ENCODE data around the gene AP1G1. TPM values are rescaled to one million over a fixed set of nuclear protein-coding genes. Genes with fewer than 3 reads are reported as not detected.
"Not testable (repeated sequence)": the region's sequence is repeated elsewhere in the genome, so short reads cannot be mapped to it uniquely, and the experiment has no call there.

Gene AP1G1
- total RNA-seq, 1 donor from 2014 or later, result 109 TPM

GRCh38 chr16:71698491-71698890 lies 110.1 kb downstream of the AP1G1 start:
- H3K27ac Mint-ChIP-seq, result no peak overlapping the region
- H3K36me3 Mint-ChIP-seq, result peaks cover 17% of the 10 kb centered on the region
- no peaks in the 10 kb centered on the region for H3K27me3 Mint-ChIP-seq (ENCODE audit: low read depth)
- H3K9me3 Mint-ChIP-seq, result no peaks in the 10 kb centered on the region
- DNase-seq (ENCODE audit: low spot score in 2 of 2, unreplicated experiment in 2 of 2), result no peak
- no peak for TF ChIP-seq CTCF (IDR thresholded peaks at IDR 0.05; ENCODE audit: unreplicated experiment)
- H3K4me1 Mint-ChIP-seq, result no peaks in the 10 kb centered on the region
- H3K4me3 Mint-ChIP-seq, result no peak overlapping the region

GRCh38 chr16:71693164-71693563 lies 115.5 kb downstream of the AP1G1 start:
- DNase-seq (ENCODE audit: low spot score in 2 of 2, unreplicated experiment in 2 of 2), result no peak
- H3K36me3 Mint-ChIP-seq, result peaks cover 22% of the 10 kb centered on the region
- H3K4me3 Mint-ChIP-seq, result no peak overlapping the region
- no peaks in the 10 kb centered on the region for H3K4me1 Mint-ChIP-seq
- H3K9me3 Mint-ChIP-seq, result no peaks in the 10 kb centered on the region
- TF ChIP-seq CTCF (IDR thresholded peaks at IDR 0.05; ENCODE audit: unreplicated experiment), result no peak
- H3K27ac Mint-ChIP-seq, result no peak overlapping the region
- H3K27me3 Mint-ChIP-seq (ENCODE audit: low read depth), result no peaks in the 10 kb centered on the region

- peaks cover 24% of the 10 kb centered on the region for H3K36me3 Mint-ChIP-seq
- TF ChIP-seq CTCF (IDR thresholded peaks at IDR 0.05; ENCODE audit: unreplicated experiment), result no peak
Measured at GRCh38 chr16:71689901-71690300, 118.7 kb downstream of the AP1G1 start.

GRCh38 chr16:71687861-71688260 lies 120.8 kb downstream of the AP1G1 start:
- no peaks in the 10 kb centered on the region for H3K4me1 Mint-ChIP-seq
- H3K27me3 Mint-ChIP-seq (ENCODE audit: low read depth), result no peaks in the 10 kb centered on the region
- H3K27ac Mint-ChIP-seq, result no peak overlapping the region
- DNase-seq (ENCODE audit: low spot score in 2 of 2, unreplicated experiment in 2 of 2), result no peak
- no peak overlapping the region for H3K4me3 Mint-ChIP-seq
- peaks cover 4% of the 10 kb centered on the region for H3K9me3 Mint-ChIP-seq
- TF ChIP-seq CTCF (IDR thresholded peaks at IDR 0.05; ENCODE audit: unreplicated experiment), result no peak
- peaks cover 30% of the 10 kb centered on the region for H3K36me3 Mint-ChIP-seq

More at GRCh38 chr16:71689901-71690300, 118.7 kb downstream of the AP1G1 start:
- Mint-ChIP-seq H3K27ac (no peak overlapping the region), H3K4me1 (no peaks in the 10 kb centered on the region), H3K9me3 (no peaks in the 10 kb centered on the region), H3K27me3 (ENCODE audit: low read depth) (no peaks in the 10 kb centered on the region), H3K4me3 (no peak overlapping the region)
- no peak for DNase-seq (ENCODE audit: low spot score in 2 of 2, unreplicated experiment in 2 of 2)

GRCh38 chr16:71684280-71684679 lies 124.4 kb downstream of the AP1G1 start:
- H3K27ac Mint-ChIP-seq; DNase-seq (ENCODE audit: low spot score in 2 of 2, unreplicated experiment in 2 of 2); H3K4me1 Mint-ChIP-seq; H3K4me3 Mint-ChIP-seq; H3K9me3 Mint-ChIP-seq; H3K27me3 Mint-ChIP-seq (ENCODE audit: low read depth): not testable (repeated sequence)
- peaks cover 35% of the 10 kb centered on the region for H3K36me3 Mint-ChIP-seq

GRCh38 chr16:71681360-71681759 lies 127.3 kb downstream of the AP1G1 start:
- peaks cover 46% of the 10 kb centered on the region for H3K36me3 Mint-ChIP-seq

More at GRCh38 chr16:71681360-71681759, 127.3 kb downstream of the AP1G1 start:
- Mint-ChIP-seq H3K4me1 (no peaks in the 10 kb centered on the region), H3K27me3 (ENCODE audit: low read depth) (no peaks in the 10 kb centered on the region), H3K27ac (no peak overlapping the region), H3K9me3 (peaks cover 4% of the 10 kb centered on the region), H3K4me3 (no peak overlapping the region)
- no peak for DNase-seq (ENCODE audit: low spot score in 2 of 2, unreplicated experiment in 2 of 2)
- no peak for TF ChIP-seq CTCF (IDR thresholded peaks at IDR 0.05; ENCODE audit: unreplicated experiment)

Other genes with a start within 250 kb of the AP1G1 start
- 0.07 TPM in 1 of 3 replicates, not detected in the others for gene TAT, start 231.7 kb downstream of the AP1G1 start, total RNA-seq
- 15.2 to 16.7 TPM (median 16.4 TPM) in 3 replicates for gene MARVELD3, start 182.7 kb downstream of the AP1G1 start, total RNA-seq
- gene PHLPP2, start 84.1 kb downstream of the AP1G1 start, total RNA-seq, result 18.2 to 19.0 TPM (median 18.6 TPM) in 3 replicates
- 31.6 to 32.5 TPM (median 31.9 TPM) in 3 replicates for gene ATXN1L, start 37.1 kb upstream of the AP1G1 start, total RNA-seq
- gene ZNF821, start 75.3 kb upstream of the AP1G1 start, total RNA-seq, result 25.2 to 28.8 TPM (median 27.1 TPM) in 3 replicates
- 307 to 309 TPM (median 309 TPM) in 3 replicates for gene IST1, start 86.7 kb upstream of the AP1G1 start, total RNA-seq
- gene PKD1L3, start 191.6 kb upstream of the AP1G1 start, total RNA-seq, result 0.04 to 0.05 TPM in 2 of 3 replicates, not detected in the other
- gene DHODH, start 199.9 kb upstream of the AP1G1 start, total RNA-seq, result 9.2 to 11.7 TPM (median 11.5 TPM) in 3 replicates
- gene HP, start 245.7 kb upstream of the AP1G1 start, total RNA-seq, result not detected in 3 replicates

All from mesothelial cell of epicardium (in vitro differentiated cells).